DMS153 treated with DMSO at 0.1 percent for 48 hours (cell line): ENCODE measurements around the gene A1BG.

Experiments
- DNase-seq: peaks from one replicate; lab custom pipeline; 2025; ENCODE audit not compliant: unreplicated experiment; lab: John Stamatoyannopoulos, UW

Gene A1BG, protein sequence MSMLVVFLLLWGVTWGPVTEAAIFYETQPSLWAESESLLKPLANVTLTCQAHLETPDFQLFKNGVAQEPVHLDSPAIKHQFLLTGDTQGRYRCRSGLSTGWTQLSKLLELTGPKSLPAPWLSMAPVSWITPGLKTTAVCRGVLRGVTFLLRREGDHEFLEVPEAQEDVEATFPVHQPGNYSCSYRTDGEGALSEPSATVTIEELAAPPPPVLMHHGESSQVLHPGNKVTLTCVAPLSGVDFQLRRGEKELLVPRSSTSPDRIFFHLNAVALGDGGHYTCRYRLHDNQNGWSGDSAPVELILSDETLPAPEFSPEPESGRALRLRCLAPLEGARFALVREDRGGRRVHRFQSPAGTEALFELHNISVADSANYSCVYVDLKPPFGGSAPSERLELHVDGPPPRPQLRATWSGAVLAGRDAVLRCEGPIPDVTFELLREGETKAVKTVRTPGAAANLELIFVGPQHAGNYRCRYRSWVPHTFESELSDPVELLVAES

DNA sequence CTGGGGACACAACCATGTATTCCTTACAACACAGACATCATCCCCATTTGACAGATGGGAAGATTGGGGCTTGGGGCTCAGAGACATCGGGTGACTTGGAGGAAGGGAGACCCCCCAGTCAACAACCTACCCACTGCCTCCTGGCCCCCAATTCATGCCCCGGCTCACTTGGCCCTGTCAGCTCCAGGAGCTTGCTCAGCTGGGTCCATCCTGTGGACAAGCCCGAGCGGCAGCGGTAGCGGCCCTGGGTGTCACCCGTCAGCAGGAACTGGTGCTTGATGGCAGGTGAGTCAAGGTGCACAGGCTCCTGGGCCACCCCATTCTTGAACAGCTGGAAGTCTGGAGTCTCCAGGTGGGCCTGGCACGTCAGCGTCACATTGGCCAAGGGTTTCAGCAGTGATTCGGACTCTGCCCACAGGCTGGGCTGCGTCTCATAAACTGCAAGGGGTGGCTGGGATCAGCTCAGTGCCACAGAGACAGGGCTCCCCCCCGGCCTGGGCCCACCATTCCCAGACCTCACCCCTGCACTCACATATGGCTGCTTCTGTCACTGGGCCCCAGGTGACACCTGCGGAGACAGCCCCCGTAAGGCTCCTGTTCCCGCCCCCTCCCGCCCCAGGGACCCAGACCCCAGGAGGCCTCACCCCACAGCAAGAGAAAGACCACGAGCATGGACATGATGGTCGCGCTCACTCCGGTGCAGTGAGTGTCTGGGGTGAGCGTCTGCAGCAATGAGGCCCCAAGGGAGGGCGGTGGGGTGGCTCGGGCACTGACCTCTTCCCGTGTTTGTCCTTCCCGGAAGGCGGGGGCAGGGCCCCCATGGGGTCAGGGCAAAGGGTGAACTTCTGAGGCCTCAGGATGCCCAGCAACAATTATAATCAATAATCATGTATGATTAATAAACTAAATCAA is at the start of gene A1BG:
Gene A1BG, minus strand, starts transcription at position 733 of the 912 bp plus-strand sequence. Its CDS starts 55 bp downstream, at position 678.
- no peak for DNase-seq

DNA sequence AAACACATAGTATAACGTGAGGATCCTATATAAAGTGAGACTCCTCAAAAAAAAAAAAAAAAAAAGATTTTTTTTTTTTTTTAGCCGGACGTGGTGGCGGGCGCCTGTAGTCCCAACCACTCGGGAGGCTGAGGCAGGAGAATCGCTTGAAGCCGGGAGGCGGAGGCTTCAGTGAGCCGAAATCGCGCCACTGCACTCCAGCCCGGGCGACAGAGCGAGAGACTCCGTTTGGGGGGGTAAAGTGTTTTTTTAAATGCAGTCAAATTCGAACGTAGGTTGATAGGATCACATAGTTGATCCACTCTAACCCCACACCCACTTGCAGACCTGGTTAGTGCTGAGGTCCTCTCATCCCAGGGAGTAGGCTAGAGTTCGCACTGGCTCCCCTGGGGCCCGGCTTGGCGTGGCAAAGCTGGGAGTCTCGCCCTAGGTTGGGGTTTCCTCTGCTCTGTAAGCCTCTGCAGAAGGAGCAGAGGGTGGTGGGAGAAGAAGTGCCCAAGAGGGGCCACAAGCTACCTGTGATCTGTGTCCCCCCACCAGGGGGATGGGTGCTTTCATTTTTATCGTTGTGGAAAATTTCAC is 48.6 kb upstream of the A1BG start:
- no peak for DNase-seq

DNA sequence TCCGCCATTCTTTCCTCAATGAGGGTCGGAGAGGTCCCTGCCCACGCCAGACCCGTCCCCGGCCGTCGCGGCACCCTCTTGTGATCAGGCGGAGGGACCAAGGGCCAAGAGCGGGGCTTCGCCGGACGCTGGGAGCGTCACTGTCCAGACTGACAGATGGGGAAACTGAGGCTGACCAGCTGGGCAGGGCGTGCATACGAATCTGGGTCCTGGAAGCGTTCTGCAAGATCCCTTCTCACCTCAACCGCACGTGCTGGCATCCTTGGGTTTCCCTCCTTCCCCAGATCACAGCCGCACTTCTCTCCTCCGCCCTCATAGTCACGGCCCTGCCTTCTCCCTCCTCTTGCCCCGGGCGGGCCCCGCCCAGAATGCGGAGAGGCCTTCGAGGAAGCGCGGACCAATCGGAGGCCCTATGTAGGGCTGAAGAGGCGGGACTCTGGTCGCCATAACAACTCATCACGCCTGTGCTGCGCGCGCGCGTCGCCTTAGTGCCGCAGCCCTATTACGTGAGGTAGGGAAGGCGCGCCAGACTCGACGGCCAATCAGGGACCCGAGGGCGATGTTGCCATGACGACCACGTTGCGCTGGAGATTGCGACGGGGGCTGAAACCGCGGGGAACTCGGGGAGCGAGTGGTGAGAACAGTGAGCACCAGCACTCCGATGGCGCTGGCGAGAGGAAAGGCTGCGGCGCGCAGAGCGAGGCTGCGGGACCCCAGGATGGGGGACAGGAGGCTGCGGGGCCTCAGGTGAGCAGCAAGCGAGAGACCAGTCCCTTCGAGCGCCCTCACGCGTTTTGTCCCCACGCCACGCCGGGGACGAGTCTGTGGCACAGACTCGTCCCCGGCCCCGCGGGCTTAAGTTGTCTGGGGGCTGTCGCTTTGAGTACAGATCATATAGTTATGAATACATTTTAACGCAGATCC is 47.9 kb upstream of the A1BG start:
- DNase-seq: peak; percentile 97

DNA sequence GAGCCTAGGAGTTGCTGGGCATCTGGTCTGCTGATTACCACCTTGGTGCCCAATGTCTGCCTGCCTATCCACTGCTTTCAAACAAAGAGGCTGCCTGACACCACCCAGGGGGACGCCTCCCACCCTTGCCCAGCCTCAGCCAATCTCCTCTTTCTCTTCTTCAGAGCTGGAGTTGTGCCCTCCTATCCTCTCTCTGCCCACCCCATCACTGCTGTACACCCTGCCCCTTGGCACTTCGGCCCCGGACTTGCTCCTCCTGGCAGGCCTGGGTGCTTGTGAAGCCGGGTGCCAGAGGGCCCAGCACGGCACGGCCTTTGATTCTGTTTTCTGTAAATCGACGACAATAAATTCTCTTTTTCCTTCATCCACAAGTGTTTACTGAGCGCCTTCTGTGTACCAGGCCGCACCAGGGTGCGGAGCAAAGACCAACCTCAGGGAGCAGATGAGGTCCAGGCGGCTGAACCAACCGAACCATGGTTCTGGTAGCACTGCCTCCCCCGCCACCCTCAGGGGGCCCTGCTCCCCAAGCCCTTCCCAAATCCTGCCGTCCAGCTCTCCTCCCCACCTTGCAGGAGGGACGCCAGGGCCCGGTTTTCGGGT is 47.1 kb upstream of the A1BG start:
- no peak for DNase-seq

DNA sequence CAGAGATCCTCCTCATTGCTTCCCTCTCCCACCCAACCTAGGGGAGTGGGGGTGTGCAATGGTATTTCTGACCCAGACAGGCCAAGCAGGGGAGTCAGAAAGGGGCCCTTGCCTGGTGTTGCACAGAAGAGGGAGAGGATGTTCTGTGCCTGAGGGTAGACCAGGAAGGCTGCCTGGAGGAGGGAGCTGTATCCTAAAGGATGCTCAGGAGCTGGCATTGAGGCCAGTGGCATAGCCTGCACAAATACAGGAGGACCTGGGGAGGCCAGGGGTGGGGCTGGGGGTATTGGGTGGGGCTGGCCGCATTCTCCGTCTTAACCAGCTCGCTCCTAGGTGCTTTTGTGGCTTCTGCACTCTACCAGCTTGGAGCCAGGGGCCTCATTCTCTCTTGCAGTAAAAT is 46.6 kb upstream of the A1BG start:
- DNase-seq: no peak

DNA sequence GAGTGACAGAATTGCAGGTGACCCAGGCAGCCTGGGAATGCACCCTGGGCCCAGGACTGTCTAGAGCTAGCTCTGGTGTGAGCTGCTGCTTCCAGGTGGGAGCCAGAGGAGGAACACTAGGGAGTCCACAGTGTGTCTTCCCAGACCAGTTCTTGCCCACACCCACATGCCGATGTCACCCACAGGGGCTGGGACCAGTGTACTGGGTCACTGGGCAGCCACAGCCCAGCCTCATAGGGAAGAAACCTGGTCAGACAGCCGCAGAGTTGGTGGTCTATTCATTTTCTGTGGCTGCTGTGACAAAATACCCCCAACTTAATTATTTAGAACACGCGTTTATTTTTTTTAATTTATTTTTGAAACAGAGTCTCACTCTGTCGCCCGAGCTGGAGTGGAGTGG is 45.3 kb upstream of the A1BG start:
- no peak for DNase-seq

DNA sequence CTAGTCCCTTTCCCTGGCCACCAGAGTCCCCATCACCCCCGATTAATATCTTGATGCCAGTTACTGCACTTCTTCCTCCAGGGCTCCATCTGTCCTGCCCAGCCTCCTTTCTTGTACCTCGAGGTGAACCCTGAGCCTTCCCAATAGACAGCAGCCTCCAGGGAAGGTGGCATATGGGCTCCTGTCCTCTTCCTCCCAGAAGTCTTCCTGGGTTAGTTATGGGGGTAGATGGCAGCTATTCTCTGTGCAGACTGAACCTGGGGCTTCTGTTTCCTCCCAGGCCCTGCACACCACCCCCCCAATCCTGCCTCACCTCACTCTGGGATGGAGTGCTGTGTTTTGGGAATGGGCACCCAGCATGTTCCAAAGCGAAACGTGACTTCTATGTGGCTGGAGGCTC is 44.8 kb upstream of the A1BG start:
- DNase-seq: no peak

DNA sequence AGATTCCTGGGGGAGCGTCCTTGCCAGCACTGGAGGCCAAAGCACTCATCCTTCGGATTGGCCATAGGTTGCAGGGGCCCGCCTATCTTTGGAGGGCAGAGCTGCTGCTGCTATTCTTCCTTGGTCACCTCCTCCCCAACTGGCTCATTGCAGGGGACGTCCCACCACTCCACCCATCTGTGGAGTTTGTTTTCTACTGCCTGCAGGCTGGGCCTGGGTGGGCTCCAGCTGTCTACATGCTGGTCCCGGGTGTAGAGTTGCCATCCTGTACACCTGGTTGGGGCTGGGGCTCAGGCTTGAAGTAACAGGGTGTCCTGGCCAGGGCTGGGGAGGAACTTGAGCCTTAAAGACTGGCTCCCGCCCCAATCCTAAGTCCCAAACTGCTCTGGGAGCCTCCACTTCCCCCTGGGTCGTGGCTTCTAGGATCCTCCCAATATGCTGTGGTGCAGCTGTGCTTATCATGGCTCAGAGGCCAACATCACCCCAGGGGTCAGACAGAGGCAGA is 44.3 kb upstream of the A1BG start:
- no peak for DNase-seq

DNA sequence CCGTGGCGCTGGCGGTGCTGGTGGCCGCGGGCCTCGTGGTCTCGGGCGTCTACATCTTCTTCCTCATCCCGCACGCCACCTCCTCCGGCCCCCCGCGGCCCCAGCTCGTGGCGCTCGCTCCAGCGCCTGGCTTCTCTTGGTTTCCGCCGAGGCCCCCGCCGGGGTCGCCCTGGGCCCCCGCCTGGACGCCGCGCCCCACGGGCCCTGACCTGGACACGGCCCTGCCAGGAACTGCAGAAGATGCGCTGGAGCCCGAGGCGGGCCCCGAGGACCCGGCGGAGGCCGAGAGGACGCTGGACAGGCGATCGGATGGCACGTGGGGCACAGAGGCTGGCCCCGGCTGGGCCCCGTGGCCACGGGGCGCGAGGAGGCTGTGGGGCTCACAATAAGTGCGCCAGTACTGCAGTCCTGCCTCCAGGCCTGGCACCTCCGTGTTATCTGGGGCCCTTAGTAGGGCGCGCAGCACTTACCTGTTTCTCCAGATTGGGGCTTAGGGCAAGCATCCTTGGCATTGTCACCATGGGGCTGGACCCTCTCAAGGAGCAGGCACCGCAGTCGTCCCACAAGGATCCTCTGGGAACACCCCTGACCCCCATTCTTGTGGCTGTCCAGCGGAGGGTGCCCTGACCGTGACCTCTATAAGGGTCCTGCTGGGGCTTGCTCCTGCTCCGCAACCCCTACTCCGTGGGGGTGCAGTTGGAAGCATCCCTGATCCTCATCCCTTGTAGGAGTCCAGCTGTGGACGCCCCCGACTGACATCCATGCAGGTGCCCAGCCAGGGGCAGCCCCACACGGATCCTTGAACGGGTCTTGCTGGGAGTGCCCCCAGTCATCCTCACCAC is 43.6 kb upstream of the A1BG start:
- no peak for DNase-seq

DNA sequence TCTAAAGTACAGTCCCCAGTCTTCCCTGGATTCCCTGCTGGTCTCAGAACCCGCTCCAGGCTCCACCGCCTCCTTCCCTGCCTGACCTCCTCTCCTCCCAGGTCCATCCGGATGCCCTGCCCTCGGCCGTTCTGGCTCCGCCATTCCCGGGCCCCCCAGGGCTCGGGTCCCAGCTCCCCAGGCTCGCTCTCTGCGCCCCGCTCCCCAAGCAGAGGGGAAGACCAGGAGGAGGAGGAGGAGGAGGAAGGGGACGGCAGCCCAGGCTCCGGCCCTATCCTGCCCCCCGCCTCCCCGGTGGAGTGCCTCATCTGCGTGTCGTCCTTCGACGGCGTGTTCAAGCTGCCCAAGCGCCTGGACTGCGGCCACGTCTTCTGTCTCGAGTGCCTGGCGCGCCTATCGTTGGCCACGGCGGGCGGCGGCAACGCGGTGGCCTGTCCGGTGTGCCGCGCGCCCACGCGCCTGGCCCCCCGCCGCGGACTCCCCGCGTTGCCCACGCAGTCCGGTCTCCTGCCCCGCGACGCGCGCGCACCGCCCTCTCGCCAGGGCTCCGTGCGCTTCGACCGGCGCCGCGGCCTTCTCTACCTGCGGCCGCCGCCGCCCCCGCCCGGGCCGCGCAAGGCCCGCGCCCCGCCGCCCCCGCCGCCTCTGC is 42.8 kb upstream of the A1BG start:
- no peak for DNase-seq

DNA sequence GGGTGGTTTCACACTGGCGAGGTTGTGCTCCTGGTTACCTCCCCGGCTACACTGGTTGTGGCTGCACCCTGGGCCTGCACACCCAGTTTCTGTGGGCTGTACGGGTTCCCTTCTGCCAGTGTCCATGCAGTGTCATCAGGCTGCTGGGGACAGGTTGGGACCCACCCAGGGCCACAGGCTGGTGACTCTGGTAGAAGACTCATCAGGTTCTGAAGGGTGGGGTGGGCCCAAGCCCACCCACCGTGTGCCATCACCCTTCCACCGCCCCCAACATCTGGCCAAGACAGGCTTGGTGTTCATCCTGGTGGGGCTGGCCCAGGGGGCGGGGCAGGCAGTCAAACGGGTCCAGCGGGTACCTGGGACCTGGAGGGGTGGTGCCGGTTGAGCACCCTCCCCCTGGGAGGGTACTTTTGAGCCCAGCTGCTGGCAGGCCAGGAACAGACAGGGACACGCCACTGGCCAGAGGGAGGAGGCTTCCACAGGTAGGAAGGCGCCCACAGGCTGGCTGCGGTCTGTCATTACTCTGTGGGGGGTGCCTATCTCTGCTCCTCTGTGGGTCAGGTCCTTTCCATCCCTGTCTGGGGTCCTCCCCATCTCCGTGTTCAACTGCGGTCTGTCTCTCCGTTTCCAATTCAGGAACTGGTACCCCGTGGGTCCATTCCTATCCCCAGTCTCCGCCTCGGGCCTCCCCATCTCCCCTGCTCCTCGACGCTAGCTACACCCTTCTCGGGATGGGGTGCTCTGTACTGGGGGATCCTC is 42.1 kb upstream of the A1BG start, which contains the start of gene RNF225:
Gene RNF225, plus strand, starts transcription at position 437 of the 759 bp plus-strand sequence. CDS start 434 bp downstream, outside the sequence.
- DNase-seq: no peak

DNA sequence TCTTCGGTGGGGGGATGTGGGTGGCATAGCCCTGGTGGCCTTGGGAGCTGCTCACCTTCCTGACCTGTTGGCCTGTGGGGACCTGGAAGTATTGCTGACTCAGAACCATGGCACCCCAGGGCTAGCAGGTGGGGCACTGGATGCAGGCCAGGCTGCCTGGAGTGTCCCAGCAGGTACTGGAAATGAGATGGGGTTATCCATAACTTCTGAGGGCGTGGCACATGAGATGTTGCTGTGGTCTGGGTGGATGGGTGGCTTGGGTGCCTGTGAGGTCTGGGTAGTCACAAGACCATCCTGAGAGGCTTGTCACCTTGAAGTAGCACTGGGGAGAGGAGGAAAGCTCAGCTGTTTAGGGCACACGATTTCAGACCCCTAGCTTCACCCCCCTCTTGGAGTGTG is 41.5 kb upstream of the A1BG start:
- DNase-seq: no peak

DNA sequence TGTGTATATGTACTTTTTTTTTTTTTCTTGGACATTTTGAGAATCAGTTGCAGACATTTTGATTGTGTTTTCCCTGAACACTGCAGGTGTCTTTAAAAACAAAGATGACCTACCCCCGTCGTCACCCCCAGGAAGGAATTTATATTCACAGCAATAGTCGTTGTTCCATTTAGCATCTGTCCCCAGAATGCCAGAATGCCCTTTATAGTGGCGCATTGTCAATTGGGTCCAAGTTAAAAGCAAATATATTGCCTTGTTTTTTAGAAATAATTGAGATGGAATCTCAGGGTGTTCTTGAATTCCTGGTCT is 40.4 kb upstream of the A1BG start:
- no peak for DNase-seq

DNA sequence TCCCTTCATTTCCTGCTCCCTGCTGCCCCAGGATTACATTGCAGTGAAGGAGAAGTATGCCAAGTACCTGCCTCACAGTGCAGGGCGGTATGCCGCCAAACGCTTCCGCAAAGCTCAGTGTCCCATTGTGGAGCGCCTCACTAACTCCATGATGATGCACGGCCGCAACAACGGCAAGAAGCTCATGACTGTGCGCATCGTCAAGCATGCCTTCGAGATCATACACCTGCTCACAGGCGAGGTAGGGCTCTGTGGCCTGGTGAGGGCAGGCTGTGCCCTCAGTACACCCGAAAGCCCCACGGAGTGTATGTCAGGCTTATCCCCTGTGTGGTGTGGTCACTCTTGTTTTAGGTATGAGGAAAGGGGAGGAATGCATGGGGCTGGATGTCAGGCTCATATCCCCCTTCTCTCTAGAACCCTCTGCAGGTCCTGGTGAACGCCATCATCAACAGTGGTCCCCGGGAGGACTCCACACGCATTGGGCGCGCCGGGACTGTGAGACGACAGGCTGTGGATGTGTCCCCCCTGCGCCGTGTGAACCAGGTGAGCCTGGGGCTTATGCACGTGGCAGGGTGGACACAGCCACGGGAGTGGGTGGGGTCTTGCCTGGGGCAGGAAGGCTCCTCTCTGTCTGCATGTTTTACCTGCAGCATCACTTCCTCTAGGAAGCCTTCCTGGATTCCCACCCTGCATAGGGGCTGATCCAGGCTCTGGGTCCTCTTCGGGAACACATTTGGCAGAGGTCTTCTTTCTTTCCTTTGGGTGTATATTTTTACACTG is 39.8 kb upstream of the A1BG start:
- DNase-seq: no peak

DNA sequence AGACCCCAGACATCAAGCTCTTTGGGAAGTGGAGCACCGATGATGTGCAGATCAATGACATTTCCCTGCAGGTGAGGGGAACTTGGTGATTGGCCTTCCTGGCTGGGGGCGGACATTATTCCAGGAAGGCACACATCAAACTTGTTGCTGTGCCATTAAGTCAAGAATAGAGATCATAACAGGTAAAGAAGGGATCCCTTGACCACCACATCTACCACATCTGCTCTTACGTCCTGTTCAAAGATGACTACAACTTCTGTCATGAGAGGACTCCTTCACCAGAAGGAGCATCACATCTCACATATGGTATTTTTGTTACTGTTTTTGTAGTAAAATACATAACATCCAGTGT is 34.9 kb upstream of the A1BG start:
- DNase-seq: no peak

DNA sequence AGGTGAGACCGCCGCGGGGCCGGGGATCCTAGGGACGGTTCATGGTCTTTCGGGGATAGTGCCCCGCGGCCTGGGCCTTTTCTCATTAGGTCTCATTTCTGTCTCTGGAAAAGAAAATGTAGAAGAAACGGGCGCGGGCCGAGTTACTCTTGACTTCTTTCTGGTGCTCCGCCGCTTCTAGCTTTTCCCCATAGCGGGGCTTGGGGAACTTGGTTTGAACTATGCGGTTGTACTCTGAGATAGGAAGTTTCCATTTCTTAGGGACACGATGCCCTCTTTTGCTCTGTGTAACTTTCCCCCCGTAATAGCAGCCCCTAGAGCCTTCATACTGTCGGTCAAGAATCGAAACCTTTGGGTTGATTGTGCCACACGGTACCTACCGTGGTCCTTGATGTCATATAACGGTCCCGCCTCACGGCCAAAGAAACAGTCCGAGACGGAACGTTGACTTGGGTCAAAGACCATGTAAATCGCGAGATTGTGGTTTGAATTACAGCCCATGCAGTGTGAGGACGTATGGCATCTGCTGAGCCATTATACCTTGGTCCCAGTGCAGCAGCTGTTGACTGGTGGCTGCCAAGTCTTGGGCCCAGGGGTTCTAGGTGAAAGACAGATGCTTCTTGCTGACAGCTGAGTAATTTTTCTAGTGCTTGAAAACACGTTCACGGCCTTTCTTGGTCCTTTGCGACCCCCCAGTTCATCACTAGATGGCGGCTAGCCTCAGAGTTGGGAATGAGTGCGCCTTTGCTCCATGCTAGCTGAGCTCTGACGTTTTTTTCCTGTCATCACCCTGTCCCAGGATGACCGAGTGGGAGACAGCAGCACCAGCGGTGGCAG is 34.3 kb upstream of the A1BG start:
- no peak for DNase-seq
